ENCODE measurements around the gene SIGLEC14.

GRCh38 chr19:51644636-51645271 is 1.9 kb downstream of the SIGLEC14 start:
- TF ChIP-seq ZBTB7A (IDR thresholded peaks at IDR 0.05; ENCODE audit: low read depth) (no peak), EP300 (IDR thresholded peaks at IDR 0.05; ENCODE audit: borderline replicate concordance) (no peak), NFIC (IDR thresholded peaks at IDR 0.05) (no peak), FOXM1 (IDR thresholded peaks at IDR 0.05; ENCODE audit: borderline replicate concordance, low read depth) (no peak), YY1 (IDR thresholded peaks at IDR 0.05; ENCODE audit: low read depth) (no peak), TCF12 (IDR thresholded peaks at IDR 0.05; ENCODE audit: low read depth) (no peak), RAD21 (IDR thresholded peaks at IDR 0.05; ENCODE audit: low read depth) (no peak), USF1 (IDR thresholded peaks at IDR 0.05) (no peak), MAX (IDR thresholded peaks at IDR 0.05) (no peak), CREB1 (IDR thresholded peaks at IDR 0.05; ENCODE audit: low read depth) (no peak)
- TF ChIP-seq, protein P1, sequence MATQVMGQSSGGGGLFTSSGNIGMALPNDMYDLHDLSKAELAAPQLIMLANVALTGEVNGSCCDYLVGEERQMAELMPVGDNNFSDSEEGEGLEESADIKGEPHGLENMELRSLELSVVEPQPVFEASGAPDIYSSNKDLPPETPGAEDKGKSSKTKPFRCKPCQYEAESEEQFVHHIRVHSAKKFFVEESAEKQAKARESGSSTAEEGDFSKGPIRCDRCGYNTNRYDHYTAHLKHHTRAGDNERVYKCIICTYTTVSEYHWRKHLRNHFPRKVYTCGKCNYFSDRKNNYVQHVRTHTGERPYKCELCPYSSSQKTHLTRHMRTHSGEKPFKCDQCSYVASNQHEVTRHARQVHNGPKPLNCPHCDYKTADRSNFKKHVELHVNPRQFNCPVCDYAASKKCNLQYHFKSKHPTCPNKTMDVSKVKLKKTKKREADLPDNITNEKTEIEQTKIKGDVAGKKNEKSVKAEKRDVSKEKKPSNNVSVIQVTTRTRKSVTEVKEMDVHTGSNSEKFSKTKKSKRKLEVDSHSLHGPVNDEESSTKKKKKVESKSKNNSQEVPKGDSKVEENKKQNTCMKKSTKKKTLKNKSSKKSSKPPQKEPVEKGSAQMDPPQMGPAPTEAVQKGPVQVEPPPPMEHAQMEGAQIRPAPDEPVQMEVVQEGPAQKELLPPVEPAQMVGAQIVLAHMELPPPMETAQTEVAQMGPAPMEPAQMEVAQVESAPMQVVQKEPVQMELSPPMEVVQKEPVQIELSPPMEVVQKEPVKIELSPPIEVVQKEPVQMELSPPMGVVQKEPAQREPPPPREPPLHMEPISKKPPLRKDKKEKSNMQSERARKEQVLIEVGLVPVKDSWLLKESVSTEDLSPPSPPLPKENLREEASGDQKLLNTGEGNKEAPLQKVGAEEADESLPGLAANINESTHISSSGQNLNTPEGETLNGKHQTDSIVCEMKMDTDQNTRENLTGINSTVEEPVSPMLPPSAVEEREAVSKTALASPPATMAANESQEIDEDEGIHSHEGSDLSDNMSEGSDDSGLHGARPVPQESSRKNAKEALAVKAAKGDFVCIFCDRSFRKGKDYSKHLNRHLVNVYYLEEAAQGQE (IDR thresholded peaks at IDR 0.05; ENCODE audit: low read depth), result no peak

All from Ishikawa (cell line).